Mammary epithelial cell (primary cell): ENCODE data around the gene CFAP20DC.

Experiments used
- EZH2 ChIP-seq: IDR thresholded peaks from 2 replicates; pipeline ENCODE4 v1.6.1; 2012; ENCODE audit warnings: low read length, inconsistent platforms, borderline replicate concordance
- TF ChIP-seq, protein P1 (sequence below), 2 donors: IDR thresholded peaks in 1 of 2; conservative IDR thresholded peaks in 1 of 2; 2 replicates each; pipeline ENCODE4 v1.5.1; 2011 to 2012; ENCODE audit warnings: inconsistent platforms in 2 of 2, low read length in 2 of 2, mild to moderate bottlenecking in 2 of 2, control low read depth in 1 of 2, low read depth in 1 of 2; ENCODE audit not compliant: insufficient read depth in 1 of 2; ENCODE audit errors: extremely low read depth in 1 of 2

DNA sequence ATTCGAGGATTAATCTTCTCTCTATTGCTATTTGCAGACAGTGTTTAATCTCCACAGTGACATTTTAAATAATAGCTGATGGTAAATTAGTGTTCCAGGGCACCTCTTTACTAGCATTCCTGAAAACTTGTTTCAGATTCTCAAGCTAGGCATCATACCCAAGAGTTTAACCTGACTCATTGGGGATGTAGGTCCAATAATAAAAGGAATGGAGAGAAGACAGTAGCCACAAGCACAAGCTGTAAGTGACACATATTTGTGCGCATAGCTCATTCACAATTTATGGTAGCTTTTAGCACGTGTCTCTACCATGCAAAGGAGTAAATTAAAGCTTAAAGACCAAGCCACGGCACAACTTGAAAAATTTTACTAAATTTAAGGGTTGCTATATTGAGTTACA is 212.0 kb downstream of the CFAP20DC start:
- TF ChIP-seq, protein P1, sequence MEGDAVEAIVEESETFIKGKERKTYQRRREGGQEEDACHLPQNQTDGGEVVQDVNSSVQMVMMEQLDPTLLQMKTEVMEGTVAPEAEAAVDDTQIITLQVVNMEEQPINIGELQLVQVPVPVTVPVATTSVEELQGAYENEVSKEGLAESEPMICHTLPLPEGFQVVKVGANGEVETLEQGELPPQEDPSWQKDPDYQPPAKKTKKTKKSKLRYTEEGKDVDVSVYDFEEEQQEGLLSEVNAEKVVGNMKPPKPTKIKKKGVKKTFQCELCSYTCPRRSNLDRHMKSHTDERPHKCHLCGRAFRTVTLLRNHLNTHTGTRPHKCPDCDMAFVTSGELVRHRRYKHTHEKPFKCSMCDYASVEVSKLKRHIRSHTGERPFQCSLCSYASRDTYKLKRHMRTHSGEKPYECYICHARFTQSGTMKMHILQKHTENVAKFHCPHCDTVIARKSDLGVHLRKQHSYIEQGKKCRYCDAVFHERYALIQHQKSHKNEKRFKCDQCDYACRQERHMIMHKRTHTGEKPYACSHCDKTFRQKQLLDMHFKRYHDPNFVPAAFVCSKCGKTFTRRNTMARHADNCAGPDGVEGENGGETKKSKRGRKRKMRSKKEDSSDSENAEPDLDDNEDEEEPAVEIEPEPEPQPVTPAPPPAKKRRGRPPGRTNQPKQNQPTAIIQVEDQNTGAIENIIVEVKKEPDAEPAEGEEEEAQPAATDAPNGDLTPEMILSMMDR (conservative IDR thresholded peaks at IDR 0.05 in 1 of 2, IDR thresholded peaks at IDR 0.05 in 1 of 2; ENCODE audit: extremely low read depth in 1 of 2, insufficient read depth in 1 of 2, low read depth in 1 of 2, low read length in 2 of 2): no peak
- TF ChIP-seq EZH2: no peak
